8988T (cell line): Measurements from ENCODE around the gene SGK1.

Experiments
- DNase-seq: peaks from one replicate; pipeline ENCODE4 v3.0.0; 2011

Gene SGK1

GRCh38 chr6:134165561-134166201 is 152.2 kb downstream of the SGK1 start:
- DNase-seq, result no peak

- DNase-seq, result no peak
Measured at GRCh38 chr6:134164300-134164699, 153.6 kb downstream of the SGK1 start.

GRCh38 chr6:134162932-134163331 is 155.0 kb downstream of the SGK1 start:
- DNase-seq, result no peak

- no peak for DNase-seq
Measured at GRCh38 chr6:134161041-134161440, 156.9 kb downstream of the SGK1 start.

GRCh38 chr6:134152767-134153485 is 165.0 kb downstream of the SGK1 start:
- no peak for DNase-seq

GRCh38 chr6:134148566-134148965 is 169.3 kb downstream of the SGK1 start:
- no peak for DNase-seq

GRCh38 chr6:134147034-134147533 is 170.8 kb downstream of the SGK1 start:
- DNase-seq, result no peak

- DNase-seq, result no peak
Measured at GRCh38 chr6:134146268-134147033, 171.5 kb downstream of the SGK1 start.

- no peak for DNase-seq
Measured at GRCh38 chr6:134145786-134146185, 172.1 kb downstream of the SGK1 start.

GRCh38 chr6:134138226-134138975 is 179.5 kb downstream of the SGK1 start:
- DNase-seq, result no peak

- DNase-seq, result no peak
Measured at GRCh38 chr6:134134654-134135053, 183.3 kb downstream of the SGK1 start.

- no peak for DNase-seq
Measured at GRCh38 chr6:134132494-134133141, 185.3 kb downstream of the SGK1 start.

GRCh38 chr6:134131530-134132139 is 186.3 kb downstream of the SGK1 start:
- DNase-seq, result no peak

- no peak for DNase-seq
Measured at GRCh38 chr6:134128146-134128545, 189.8 kb downstream of the SGK1 start.

- DNase-seq, result no peak
Measured at GRCh38 chr6:134123666-134124208, 194.2 kb downstream of the SGK1 start.

GRCh38 chr6:134122775-134123174 is 195.1 kb downstream of the SGK1 start:
- no peak for DNase-seq

GRCh38 chr6:134119486-134119885 is 198.4 kb downstream of the SGK1 start:
- DNase-seq, result no peak
